HepG2 (cell line): ENCODE results near the gene CDH12. TPM values are rescaled to one million over a fixed set of nuclear protein-coding genes. Genes with fewer than 3 reads are reported as not detected.

ENCODE experiments used
- ATAC-seq: fragments of 200-7000 bp; cut with Tn5 transposase; 3 replicates; pipeline ENCODE4 v1.9.1; 2020; ENCODE audit warnings: mild to moderate bottlenecking, moderate library complexity
- BruUV-seq: library from RNA; stranded (reverse); fragments of 400-500 nt; replicated peaks from 2 replicates; lab custom pipeline; 2021; lab: Mats Ljungman, UMichigan
- CTCF ChIA-PET: fragments of 300-600 bp; formaldehyde crosslinking; extraction: SDS; loops from one replicate; lab custom pipeline; 2021; ENCODE audit warnings: low total read pairs, inconsistent platforms, low intra/inter-chr PET ratio; lab: Yijun Ruan, JAX
- POLR2A ChIA-PET: fragments of 350-600 bp; sonication (Branson Sonifier 250); formaldehyde crosslinking; loops from one replicate; lab custom pipeline; 2020; ENCODE audit warnings: antibody characterized with exemption, inconsistent platforms; lab: Yijun Ruan, JAX
- DNase-seq: peaks from one replicate; pipeline ENCODE4 v3.0.0-alpha.2; 2015; ENCODE audit warnings: low spot score
- FAIRE-seq: peaks from 3 replicates; lab custom pipeline; 2011; peaks lifted over from hg19 to GRCh38; lab: Jason Lieb, UNC
- H2AFZ ChIP-seq: one replicate; pipeline ENCODE4 v1.6.1; 2011; ENCODE audit warnings: low read length, inconsistent platforms
- H3K27ac ChIP-seq: fragments of 300-600 bp; 3 replicates; pipeline ENCODE4 v1.8.0; 2011; ENCODE audit warnings: mixed run types, mild to moderate bottlenecking, mixed read lengths, low read length, inconsistent platforms; ENCODE audit not compliant: insufficient read depth; ENCODE audit errors: extremely low read length
- H3K27me3 ChIP-seq, 2 experiments: fragments of 200-600 bp in 1 of 2; 2 replicates in 1 of 2; 3 replicates in 1 of 2; pipeline versions ENCODE4 v1.6.0 to v1.8.0; 2011; ENCODE audit warnings: low read length in 2 of 2, mild to moderate bottlenecking in 2 of 2, moderate library complexity in 2 of 2, inconsistent platforms in 1 of 2; ENCODE audit not compliant: insufficient read depth in 2 of 2, control insufficient read depth in 1 of 2
- H3K36me3 ChIP-seq, 2 experiments: fragments of 200-600 bp in 1 of 2; replicated peaks in 1 of 2; 2 replicates in 1 of 2; 3 replicates in 1 of 2; pipeline versions ENCODE4 v1.5.1 to v1.8.0; 2011; ENCODE audit warnings: low read length in 2 of 2, inconsistent platforms in 1 of 2; ENCODE audit not compliant: insufficient read depth in 2 of 2, control insufficient read depth in 1 of 2
- H3K4me1 ChIP-seq: 2 replicates; pipeline ENCODE4 v1.5.1; 2012; ENCODE audit warnings: low read length, inconsistent platforms; ENCODE audit not compliant: insufficient read depth
- H3K4me2 ChIP-seq: 2 replicates; pipeline ENCODE4 v1.6.0; 2011; ENCODE audit warnings: low read depth, low read length, inconsistent platforms
- H3K4me3 ChIP-seq, 3 experiments: fragments of 200-600 bp in 1 of 3; sonication (generic), shearing (Covaris generic) in 1 of 3; replicated peaks in 1 of 3; 2 replicates each; pipeline ENCODE4 v1.5.1; 2011 to 2016; ENCODE audit warnings: low read length in 3 of 3, inconsistent platforms in 2 of 3, low read depth in 2 of 3, mild to moderate bottlenecking in 2 of 3, control low read depth in 1 of 3, mixed read lengths in 1 of 3; ENCODE audit not compliant: insufficient read depth in 1 of 3
- H3K79me2 ChIP-seq: one replicate; pipeline ENCODE4 v1.6.1; 2011; ENCODE audit warnings: low read length, inconsistent platforms; ENCODE audit not compliant: insufficient read depth
- H3K9ac ChIP-seq: 2 replicates; pipeline ENCODE4 v1.6.0; 2011; ENCODE audit warnings: mild to moderate bottlenecking, low read depth, low read length, inconsistent platforms; ENCODE audit not compliant: insufficient read depth
- H3K9me3 ChIP-seq: 2 replicates; pipeline ENCODE4 v1.5.1; 2012; ENCODE audit warnings: mild to moderate bottlenecking, low read length
- H4K20me1 ChIP-seq: 2 replicates; pipeline ENCODE4 v1.6.0; 2011; ENCODE audit warnings: inconsistent platforms, mild to moderate bottlenecking, low read length, moderate library complexity; ENCODE audit not compliant: insufficient read depth
- AHR ChIP-seq: IDR thresholded peaks from 2 replicates; pipeline ENCODE4 v1.6.1; 2018; ENCODE audit warnings: missing genetic modification reagents, missing compliant biosample characterization
- ATF7-NPFF ChIP-seq: sonication (generic); formaldehyde crosslinking; IDR thresholded peaks from 2 replicates; pipeline ENCODE4 v1.8.1; 2023; ENCODE audit warnings: mild to moderate bottlenecking, low read depth, missing genetic modification reagents, moderate library complexity
- CC2D1A ChIP-seq: sonication (generic); formaldehyde crosslinking; IDR thresholded peaks from 2 replicates; pipeline ENCODE4 v1.8.1; 2023; ENCODE audit warnings: mild to moderate bottlenecking, missing genetic modification reagents
- CTCF ChIP-seq: sonication (generic); formaldehyde crosslinking; IDR thresholded peaks from 2 replicates; pipeline ENCODE4 v1.5.0; 2020; ENCODE audit warnings: mild to moderate bottlenecking, missing genetic modification reagents, moderate library complexity
- GATA4 ChIP-seq: sonication (generic); IDR thresholded peaks from 2 replicates; pipeline ENCODE4 v1.6.1; 2016; ENCODE audit warnings: antibody characterized with exemption, low read depth, borderline replicate concordance
- LRRFIP1 ChIP-seq: sonication (generic); formaldehyde crosslinking; conservative IDR thresholded peaks from 2 replicates; pipeline ENCODE4 v1.4.0; 2020; ENCODE audit warnings: missing genetic modification reagents
- NFATC3 ChIP-seq: sonication (generic); formaldehyde crosslinking; IDR thresholded peaks from 2 replicates; pipeline ENCODE4 v1.5.1; 2020; ENCODE audit warnings: mild to moderate bottlenecking, missing genetic modification reagents
- SRSF9 ChIP-seq: fragments of 200-400 bp; formaldehyde crosslinking; IDR thresholded peaks from 2 replicates; pipeline ENCODE4 v1.6.1; 2018; ENCODE audit warnings: borderline replicate concordance, mild to moderate bottlenecking, low read depth, low read length; ENCODE audit not compliant: insufficient read depth, poor library complexity, severe bottlenecking
- ZEB1 ChIP-seq: IDR thresholded peaks from 2 replicates; pipeline ENCODE4 v1.6.1; 2012; ENCODE audit warnings: mild to moderate bottlenecking, low read depth, inconsistent platforms; ENCODE audit not compliant: insufficient replicate concordance
- ZNF234 ChIP-seq: sonication (generic); formaldehyde crosslinking; conservative IDR thresholded peaks from 2 replicates; pipeline ENCODE4 v1.5.1; 2020; ENCODE audit warnings: mild to moderate bottlenecking, missing genetic modification reagents
- ZNF564 ChIP-seq: sonication (generic); formaldehyde crosslinking; IDR thresholded peaks from 2 replicates; pipeline ENCODE4 v1.8.1; 2023; ENCODE audit warnings: mild to moderate bottlenecking, missing genetic modification reagents
- ZNF720 ChIP-seq: sonication (generic); formaldehyde crosslinking; IDR thresholded peaks from 2 replicates; pipeline ENCODE4 v1.4.0; 2020; ENCODE audit warnings: missing genetic modification reagents
- ZNF746 ChIP-seq: sonication (generic); formaldehyde crosslinking; IDR thresholded peaks from 2 replicates; pipeline ENCODE4 v1.8.0; 2022; ENCODE audit warnings: mild to moderate bottlenecking, missing genetic modification reagents
- ZNF761 ChIP-seq: sonication (generic); formaldehyde crosslinking; conservative IDR thresholded peaks from 2 replicates; pipeline ENCODE4 v1.4.0; 2020; ENCODE audit warnings: mild to moderate bottlenecking, missing genetic modification reagents
- WGBS: methylation state at CpG from one replicate; pipeline ENCODE4 v1.1.6; 2017; ENCODE audit warnings: low lambda C conversion rate; 5-methylcytosine and 5-hydroxymethylcytosine counted together
- in situ Hi-C: cut with HindIII; loops from 2 replicates; pipeline ENCODE4 v1.10.0; 2017; ENCODE audit warnings: low pct_unique_long_range_greater_than_20kb; ENCODE audit not compliant: extremely low pct_ligation_motif_present
- intact Hi-C: fragments of 100-400 bp; cut with micrococcal nuclease; formaldehyde crosslinking; loops from one replicate; pipeline ENCODE4 v1.10.0; 2022; ENCODE audit not compliant: unreplicated experiment
- polyA plus RNA-seq, 8 experiments: library from polyadenylated mRNA; depleted of rRNA in 3 of 8; stranded (reverse) in 7 of 8; unstranded in 1 of 8; fragments of >200 nt; fragmentation: Illumina TruSeq in 4 of 8; extraction: Trizol in 4 of 8; gene quantifications; 2 replicates each; pipeline versions ENCODE4 v1.2.1 to v1.2.3, GENCODE V29; 2011 to 2016; ENCODE audit warnings: low read depth in 4 of 8, missing spikeins in 1 of 8, mixed read lengths in 1 of 8; ENCODE audit not compliant: insufficient read depth in 1 of 8
- total RNA-seq, 5 experiments: library from RNA; depleted of rRNA; stranded (reverse); fragments of >200 nt; fragmentation: Illumina TruSeq; extraction: Trizol; gene quantifications; 2 replicates each; pipeline ENCODE4 v1.2.3, GENCODE V29; 2016; ENCODE audit warnings: low read depth in 1 of 5
- TF ChIP-seq, protein P1 (sequence below): sonication (generic); formaldehyde crosslinking; IDR thresholded peaks from 2 replicates; pipeline ENCODE4 v1.4.0; 2020; ENCODE audit warnings: mild to moderate bottlenecking, missing genetic modification reagents
- TF ChIP-seq, protein P2 (sequence below): sonication (generic); formaldehyde crosslinking; IDR thresholded peaks from 2 replicates; pipeline ENCODE4 v1.5.1; 2020; ENCODE audit warnings: missing genetic modification reagents, mild to moderate bottlenecking, borderline replicate concordance

Gene CDH12
- total and polyA plus RNA-seq, 2 of the 13 experiments (the other 11 are each of a cell fraction or from before 2014, with no cell fraction given), result not detected

GRCh38 chr5:22314548-22314947 lies 538.6 kb downstream of the CDH12 start (continued):
- no peak for TF ChIP-seq SRSF9
- no peak for TF ChIP-seq AHR
- TF ChIP-seq, protein P1, sequence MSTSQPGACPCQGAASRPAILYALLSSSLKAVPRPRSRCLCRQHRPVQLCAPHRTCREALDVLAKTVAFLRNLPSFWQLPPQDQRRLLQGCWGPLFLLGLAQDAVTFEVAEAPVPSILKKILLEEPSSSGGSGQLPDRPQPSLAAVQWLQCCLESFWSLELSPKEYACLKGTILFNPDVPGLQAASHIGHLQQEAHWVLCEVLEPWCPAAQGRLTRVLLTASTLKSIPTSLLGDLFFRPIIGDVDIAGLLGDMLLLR, result no peak
- TF ChIP-seq CC2D1A (CRISPR knock-in tag), result no peak
- no peak for TF ChIP-seq ZNF761 (CRISPR knock-in tag)
- TF ChIP-seq ATF7-NPFF (CRISPR knock-in tag), result no peak
- no peak for TF ChIP-seq ZNF720 (CRISPR knock-in tag)

DNA sequence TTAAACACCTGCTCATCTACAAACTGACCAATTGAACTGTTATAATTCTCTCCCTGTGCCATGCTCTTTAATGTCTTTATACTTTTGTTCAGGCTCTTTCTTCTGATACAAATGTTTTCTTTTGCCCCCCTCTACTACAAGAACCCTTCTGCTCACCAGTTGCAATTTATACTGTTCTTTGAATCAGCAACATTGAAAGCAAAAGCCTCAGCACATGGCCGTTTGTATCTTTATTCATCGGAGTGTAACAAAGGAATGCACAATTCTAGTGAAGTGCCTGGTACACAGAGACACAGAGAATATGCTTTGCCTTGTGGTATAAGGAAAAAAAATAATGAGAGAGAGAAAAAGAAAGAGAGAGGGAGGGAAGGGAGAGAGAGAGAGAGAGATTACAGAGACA lies 547.1 kb downstream of the CDH12 start:
- 0% methylated on average over 2 of the region's 2 CpGs for WGBS

More for the DNA sequence above, 547.1 kb downstream of the CDH12 start:
- CTCF ChIA-PET, result no interaction called here
- H3K27me3 ChIP-seq, result no peaks in the 10 kb centered on the region
- intact Hi-C loops (no loop called here), in situ Hi-C loops (no loop called here)
- DNase-seq, result no peak
- no peak for FAIRE-seq
- no peaks in the 10 kb centered on the region for H4K20me1 ChIP-seq
- TF ChIP-seq, protein P2, sequence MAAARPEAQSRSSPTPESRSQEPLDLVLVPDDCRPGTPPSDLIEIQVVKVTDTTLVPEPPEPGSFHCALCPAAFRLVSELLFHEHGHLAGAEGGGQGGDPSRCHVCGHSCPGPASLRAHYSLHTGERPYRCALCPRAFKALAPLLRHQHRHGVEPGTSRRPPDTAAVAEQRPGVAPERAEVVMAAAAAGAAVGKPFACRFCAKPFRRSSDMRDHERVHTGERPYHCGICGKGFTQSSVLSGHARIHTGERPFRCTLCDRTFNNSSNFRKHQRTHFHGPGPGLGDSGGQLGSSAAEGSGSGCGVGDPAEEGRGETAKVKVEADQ (CRISPR knock-in tag), result no peak
- TF ChIP-seq ZEB1, result no peak
- TF ChIP-seq CTCF, result no peak
- TF ChIP-seq ZNF564, result no peak
- TF ChIP-seq ZNF234 (CRISPR knock-in tag), result no peak
- TF ChIP-seq NFATC3 (CRISPR knock-in tag), result no peak
- TF ChIP-seq GATA4, result no peak
- TF ChIP-seq LRRFIP1, result no peak
- no peak for TF ChIP-seq ZNF746
- H3K27ac ChIP-seq, result no peak overlapping the region
- POLR2A ChIA-PET, result no interaction called here
- BruUV-seq, result no TSS peak
- ATAC-seq, result no peak
- H3K4me1 ChIP-seq, result no peaks in the 10 kb centered on the region
- H3K4me2 ChIP-seq, result no peak overlapping the region
- no peak overlapping the region for H3K4me3 ChIP-seq
- H3K9me3 ChIP-seq, result no peaks in the 10 kb centered on the region
- H3K79me2 ChIP-seq, result no peaks in the 10 kb centered on the region
- H3K36me3 ChIP-seq, result no peaks in the 10 kb centered on the region
- no peak overlapping the region for H3K9ac ChIP-seq
- H2AFZ ChIP-seq, result no peak overlapping the region
